ENCODE measurements around the gene ST7. TPM values are rescaled to one million over a fixed set of nuclear protein-coding genes. Genes with fewer than 3 reads are reported as not detected.

Gene ST7
- total RNA-seq, 4 donors from 2014 or later, result 16.2 to 38.6 (median 22.5) TPM

- no peak for TF ChIP-seq CTCF (IDR thresholded peaks at IDR 0.05; ENCODE audit: low read depth)
Measured at GRCh38 chr7:117117172-117117571, 163.9 kb downstream of the ST7 start.

- TF ChIP-seq CTCF (IDR thresholded peaks at IDR 0.05; ENCODE audit: low read depth), result no peak
Measured at GRCh38 chr7:117118579-117119180, 165.4 kb downstream of the ST7 start.

- no peak for TF ChIP-seq CTCF (IDR thresholded peaks at IDR 0.05; ENCODE audit: low read depth)
Measured at GRCh38 chr7:117119192-117119924, 166.1 kb downstream of the ST7 start.

- no peak for TF ChIP-seq CTCF (IDR thresholded peaks at IDR 0.05; ENCODE audit: low read depth)
Measured at GRCh38 chr7:117122536-117122935, 169.2 kb downstream of the ST7 start.

GRCh38 chr7:117123311-117123926, 170.1 kb downstream of the ST7 start:
- TF ChIP-seq CTCF (IDR thresholded peaks at IDR 0.05; ENCODE audit: low read depth), result no peak

GRCh38 chr7:117124591-117125220, 171.4 kb downstream of the ST7 start:
- TF ChIP-seq CTCF (IDR thresholded peaks at IDR 0.05; ENCODE audit: low read depth), result no peak

GRCh38 chr7:117126676-117127075, 173.4 kb downstream of the ST7 start:
- no peak for TF ChIP-seq CTCF (IDR thresholded peaks at IDR 0.05; ENCODE audit: low read depth)
